ENCODE measurements around the gene PLPP3.

PLPP3 gene

GRCh38 chr1:56508523-56508983, 70.8 kb downstream of the PLPP3 start:
- no peak for DNase-seq (ENCODE audit: extremely low read depth, low read depth)
- no peak overlapping the region for H3K4me3 ChIP-seq (replicated peaks; ENCODE audit: low read depth, low read length)
- TF ChIP-seq CTCF (IDR thresholded peaks at IDR 0.05; ENCODE audit: low read depth, low read length, missing control alignments), result no peak

- TF ChIP-seq CTCF (IDR thresholded peaks at IDR 0.05; ENCODE audit: low read depth, low read length, missing control alignments), result no peak
Observed at GRCh38 chr1:56507925-56508522, 71.3 kb downstream of the PLPP3 start.

GRCh38 chr1:56506951-56507491, 72.3 kb downstream of the PLPP3 start:
- DNase-seq (ENCODE audit: extremely low read depth, low read depth), result no peak
- TF ChIP-seq CTCF (IDR thresholded peaks at IDR 0.05; ENCODE audit: low read depth, low read length, missing control alignments), result no peak
- no peak overlapping the region for H3K4me3 ChIP-seq (replicated peaks; ENCODE audit: low read depth, low read length)

More at GRCh38 chr1:56507925-56508522, 71.3 kb downstream of the PLPP3 start:
- no peak for DNase-seq (ENCODE audit: extremely low read depth, low read depth)
- H3K4me3 ChIP-seq (replicated peaks; ENCODE audit: low read depth, low read length), result no peak overlapping the region

GRCh38 chr1:56505792-56506743, 73.3 kb downstream of the PLPP3 start:
- no peak overlapping the region for H3K4me3 ChIP-seq (replicated peaks; ENCODE audit: low read depth, low read length)
- TF ChIP-seq CTCF (IDR thresholded peaks at IDR 0.05; ENCODE audit: low read depth, low read length, missing control alignments), result no peak
- DNase-seq (ENCODE audit: extremely low read depth, low read depth), result no peak

- no peak for TF ChIP-seq CTCF (IDR thresholded peaks at IDR 0.05; ENCODE audit: low read depth, low read length, missing control alignments)
- H3K4me3 ChIP-seq (replicated peaks; ENCODE audit: low read depth, low read length), result no peak overlapping the region
- no peak for DNase-seq (ENCODE audit: extremely low read depth, low read depth)
Observed at GRCh38 chr1:56502700-56503245, 76.6 kb downstream of the PLPP3 start.

DNA sequence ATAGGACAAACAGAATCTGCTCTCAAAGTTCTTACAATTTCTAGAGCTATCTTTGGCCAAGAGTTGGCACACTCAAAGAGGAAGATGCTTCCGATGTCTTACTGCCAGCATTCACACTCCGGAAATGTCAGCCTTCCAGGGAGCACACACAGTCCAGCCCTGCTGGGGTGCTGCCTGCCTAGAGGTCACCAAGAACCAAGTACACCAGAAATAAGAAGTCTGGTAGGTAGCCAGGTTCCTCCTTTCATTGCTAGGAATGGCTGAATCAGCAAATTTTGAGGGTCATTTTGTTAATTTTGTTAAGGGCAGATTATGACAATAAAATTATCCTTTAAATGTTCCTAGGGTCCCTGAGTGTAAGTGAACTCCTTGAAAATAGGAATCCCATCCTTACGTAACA, 77.5 kb downstream of the PLPP3 start:
- no peak for TF ChIP-seq CTCF (IDR thresholded peaks at IDR 0.05; ENCODE audit: low read depth, low read length, missing control alignments)
- no peak overlapping the region for H3K4me3 ChIP-seq (replicated peaks; ENCODE audit: low read depth, low read length)
- no peak for DNase-seq (ENCODE audit: extremely low read depth, low read depth)
